HepG2 (cell line): ENCODE measurements around the gene NTN3. TPM values are rescaled to one million over a fixed set of nuclear protein-coding genes. Genes with fewer than 3 reads are reported as not detected.
"Not testable (repeated sequence)": the region's sequence is repeated elsewhere in the genome, so short reads cannot be mapped to it uniquely, and the experiment has no call there.

Experiments
- ATAC-seq: fragments of 200-7000 bp; cut with Tn5 transposase; 3 replicates; pipeline ENCODE4 v1.9.1; 2020; ENCODE audit warnings: mild to moderate bottlenecking, moderate library complexity
- BruUV-seq: library from RNA; stranded (reverse); fragments of 400-500 nt; replicated peaks from 2 replicates; lab custom pipeline; 2021; lab: Mats Ljungman, UMichigan
- CTCF ChIA-PET: fragments of 300-600 bp; formaldehyde crosslinking; extraction: SDS; loops from one replicate; lab custom pipeline; 2021; ENCODE audit warnings: low total read pairs, inconsistent platforms, low intra/inter-chr PET ratio; lab: Yijun Ruan, JAX
- POLR2A ChIA-PET: fragments of 350-600 bp; sonication (Branson Sonifier 250); formaldehyde crosslinking; loops from one replicate; lab custom pipeline; 2020; ENCODE audit warnings: antibody characterized with exemption, inconsistent platforms; lab: Yijun Ruan, JAX
- DNase-seq: peaks from one replicate; pipeline ENCODE4 v3.0.0-alpha.2; 2015; ENCODE audit warnings: low spot score
- FAIRE-seq: peaks from 3 replicates; lab custom pipeline; 2011; peaks lifted over from hg19 to GRCh38; lab: Jason Lieb, UNC
- H2AFZ ChIP-seq: one replicate; pipeline ENCODE4 v1.6.1; 2011; ENCODE audit warnings: low read length, inconsistent platforms
- H3K27ac ChIP-seq: fragments of 300-600 bp; 3 replicates; pipeline ENCODE4 v1.8.0; 2011; ENCODE audit warnings: mixed run types, mild to moderate bottlenecking, mixed read lengths, low read length, inconsistent platforms; ENCODE audit not compliant: insufficient read depth; ENCODE audit errors: extremely low read length
- H3K27me3 ChIP-seq, 2 experiments: fragments of 200-600 bp in 1 of 2; 2 replicates in 1 of 2; 3 replicates in 1 of 2; pipeline versions ENCODE4 v1.6.0 to v1.8.0; 2011; ENCODE audit warnings: low read length in 2 of 2, mild to moderate bottlenecking in 2 of 2, moderate library complexity in 2 of 2, inconsistent platforms in 1 of 2; ENCODE audit not compliant: insufficient read depth in 2 of 2, control insufficient read depth in 1 of 2
- H3K36me3 ChIP-seq, 2 experiments: fragments of 200-600 bp in 1 of 2; replicated peaks in 1 of 2; 2 replicates in 1 of 2; 3 replicates in 1 of 2; pipeline versions ENCODE4 v1.5.1 to v1.8.0; 2011; ENCODE audit warnings: low read length in 2 of 2, inconsistent platforms in 1 of 2; ENCODE audit not compliant: insufficient read depth in 2 of 2, control insufficient read depth in 1 of 2
- H3K4me1 ChIP-seq: 2 replicates; pipeline ENCODE4 v1.5.1; 2012; ENCODE audit warnings: low read length, inconsistent platforms; ENCODE audit not compliant: insufficient read depth
- H3K4me2 ChIP-seq: 2 replicates; pipeline ENCODE4 v1.6.0; 2011; ENCODE audit warnings: low read depth, low read length, inconsistent platforms
- H3K4me3 ChIP-seq, 3 experiments: fragments of 200-600 bp in 1 of 3; sonication (generic), shearing (Covaris generic) in 1 of 3; replicated peaks in 1 of 3; 2 replicates each; pipeline ENCODE4 v1.5.1; 2011 to 2016; ENCODE audit warnings: low read length in 3 of 3, inconsistent platforms in 2 of 3, low read depth in 2 of 3, mild to moderate bottlenecking in 2 of 3, control low read depth in 1 of 3, mixed read lengths in 1 of 3; ENCODE audit not compliant: insufficient read depth in 1 of 3
- H3K79me2 ChIP-seq: one replicate; pipeline ENCODE4 v1.6.1; 2011; ENCODE audit warnings: low read length, inconsistent platforms; ENCODE audit not compliant: insufficient read depth
- H3K9ac ChIP-seq: 2 replicates; pipeline ENCODE4 v1.6.0; 2011; ENCODE audit warnings: mild to moderate bottlenecking, low read depth, low read length, inconsistent platforms; ENCODE audit not compliant: insufficient read depth
- H3K9me3 ChIP-seq: 2 replicates; pipeline ENCODE4 v1.5.1; 2012; ENCODE audit warnings: mild to moderate bottlenecking, low read length
- H4K20me1 ChIP-seq: 2 replicates; pipeline ENCODE4 v1.6.0; 2011; ENCODE audit warnings: inconsistent platforms, mild to moderate bottlenecking, low read length, moderate library complexity; ENCODE audit not compliant: insufficient read depth
- CCAR2 ChIP-seq: fragments of 200-400 bp; formaldehyde crosslinking; optimal IDR thresholded peaks from 2 replicates; pipeline ENCODE3; 2018; ENCODE audit warnings: low read depth, mild to moderate bottlenecking, low read length, moderate library complexity
- KDM5A ChIP-seq: fragments of 200-600 bp; sonication (generic); IDR thresholded peaks from 2 replicates; pipeline ENCODE4 v1.7.0; 2018; ENCODE audit warnings: antibody characterized with exemption, mild to moderate bottlenecking, low read length, borderline replicate concordance
- TSC22D2 ChIP-seq: sonication (generic); formaldehyde crosslinking; IDR thresholded peaks from 2 replicates; pipeline ENCODE4 v1.5.1; 2020; ENCODE audit warnings: missing genetic modification reagents, mild to moderate bottlenecking, borderline replicate concordance
- ZKSCAN5 ChIP-seq: sonication (generic); formaldehyde crosslinking; IDR thresholded peaks from 2 replicates; pipeline ENCODE4 v1.5.1; 2020; ENCODE audit warnings: mild to moderate bottlenecking, missing genetic modification reagents
- ZNF770 ChIP-seq: sonication (generic); formaldehyde crosslinking; IDR thresholded peaks from 2 replicates; pipeline ENCODE4 v1.5.0; 2020; ENCODE audit warnings: mild to moderate bottlenecking, missing genetic modification reagents
- ZNF788 ChIP-seq: sonication (generic); formaldehyde crosslinking; IDR thresholded peaks from 2 replicates; pipeline ENCODE4 v1.5.0; 2020; ENCODE audit warnings: mild to moderate bottlenecking, missing genetic modification reagents, borderline replicate concordance
- WGBS: methylation state at CpG from one replicate; pipeline ENCODE4 v1.1.6; 2017; ENCODE audit warnings: low lambda C conversion rate; 5-methylcytosine and 5-hydroxymethylcytosine counted together
- in situ Hi-C: cut with HindIII; loops from 2 replicates; pipeline ENCODE4 v1.10.0; 2017; ENCODE audit warnings: low pct_unique_long_range_greater_than_20kb; ENCODE audit not compliant: extremely low pct_ligation_motif_present
- intact Hi-C: fragments of 100-400 bp; cut with micrococcal nuclease; formaldehyde crosslinking; loops from one replicate; pipeline ENCODE4 v1.10.0; 2022; ENCODE audit not compliant: unreplicated experiment
- polyA plus RNA-seq, 8 experiments: library from polyadenylated mRNA; depleted of rRNA in 3 of 8; stranded (reverse) in 7 of 8; unstranded in 1 of 8; fragments of >200 nt; fragmentation: Illumina TruSeq in 4 of 8; extraction: Trizol in 4 of 8; gene quantifications; 2 replicates each; pipeline versions ENCODE4 v1.2.1 to v1.2.3, GENCODE V29; 2011 to 2016; ENCODE audit warnings: low read depth in 4 of 8, missing spikeins in 1 of 8, mixed read lengths in 1 of 8; ENCODE audit not compliant: insufficient read depth in 1 of 8
- total RNA-seq, 5 experiments: library from RNA; depleted of rRNA; stranded (reverse); fragments of >200 nt; fragmentation: Illumina TruSeq; extraction: Trizol; gene quantifications; 2 replicates each; pipeline ENCODE4 v1.2.3, GENCODE V29; 2016; ENCODE audit warnings: low read depth in 1 of 5

The NTN3 gene
- total and polyA plus RNA-seq, 2 of the 13 experiments (the other 11 are each of a cell fraction or from before 2014, with no cell fraction given): 0.09 to 0.20 TPM

- H3K79me2 ChIP-seq, H2AFZ ChIP-seq, H4K20me1 ChIP-seq, H3K4me1 ChIP-seq, FAIRE-seq, H3K27ac ChIP-seq, H3K27me3 ChIP-seq, H3K9ac ChIP-seq, ATAC-seq, CTCF ChIA-PET, intact Hi-C loops, DNase-seq, in situ Hi-C loops, H3K9me3 ChIP-seq, H3K4me3 ChIP-seq, POLR2A ChIA-PET, H3K4me2 ChIP-seq, BruUV-seq: not testable (repeated sequence)
- H3K36me3 ChIP-seq: peaks cover 27 to 51% of the 10 kb centered on the region in 2 experiments; a peak in 4 of 5 replicates
- 94% methylated on average over 15 of the region's 15 CpGs for WGBS
- TF ChIP-seq ZNF770: 0 out of 2 replicates have a peak, but pooled peaks have one; percentile 11
Observed at GRCh38 chr16:2441143-2441804, 29.8 kb upstream of the NTN3 start.

GRCh38 chr16:2443555-2443954 is 27.5 kb upstream of the NTN3 start:
- H3K36me3 ChIP-seq: peaks cover 25 to 51% of the 10 kb centered on the region in 2 experiments; a peak in 4 of 5 replicates
- no peak overlapping the region for H3K27ac ChIP-seq
- no peak overlapping the region for H2AFZ ChIP-seq
- intact Hi-C loops: no loop called here
- no peak overlapping the region for H3K4me2 ChIP-seq
- no peaks in the 10 kb centered on the region for H3K27me3 ChIP-seq
- ATAC-seq (no peak), FAIRE-seq (no peak), DNase-seq (no peak)
- in situ Hi-C loops: no loop called here
- 100% methylated on average over 5 of the region's 9 CpGs for WGBS
- no peak overlapping the region for H3K4me3 ChIP-seq
- no TSS peak for BruUV-seq
- H4K20me1 ChIP-seq: no peaks in the 10 kb centered on the region
- ChIA-PET POLR2A (no interaction called here), CTCF (no interaction called here)
- no peak overlapping the region for H3K9ac ChIP-seq
- TF ChIP-seq TSC22D2: no peak
- no peak for TF ChIP-seq ZNF788 (CRISPR knock-in tag)
- TF ChIP-seq ZKSCAN5 (CRISPR knock-in tag): no peak
- TF ChIP-seq CCAR2: no peak
- TF ChIP-seq KDM5A: no peak
- no peaks in the 10 kb centered on the region for H3K9me3 ChIP-seq
- H3K4me1 ChIP-seq: no peaks in the 10 kb centered on the region
- H3K79me2 ChIP-seq: no peaks in the 10 kb centered on the region
